SU-DHL-6 (cell line): ENCODE results near the gene CT83.

Experiments used
- H2AFZ ChIP-seq: fragments of 200-600 bp; sonication (generic); 2 replicates; pipeline ENCODE4 v1.6.1; 2014; ENCODE audit warnings: low read depth, mild to moderate bottlenecking, moderate library complexity, mixed read lengths, antibody characterized with exemption, low read length; ENCODE audit not compliant: severe bottlenecking
- H3F3A ChIP-seq: fragments of 200-600 bp; shearing (Covaris generic); 2 replicates; pipeline ENCODE4 v1.6.0; 2016; ENCODE audit warnings: antibody characterized with exemption, mild to moderate bottlenecking; ENCODE audit not compliant: insufficient read depth
- H3K27ac ChIP-seq: fragments of 200-600 bp; sonication (generic); 2 replicates; pipeline ENCODE4 v1.5.1; 2016; ENCODE audit warnings: low read depth, mild to moderate bottlenecking, low read length, moderate library complexity, mixed read lengths
- H3K27me3 ChIP-seq: fragments of 200-600 bp; sonication (generic), shearing (Covaris generic); 2 replicates; pipeline ENCODE4 v1.6.0; 2014; ENCODE audit warnings: mild to moderate bottlenecking, low read length
- H3K36me3 ChIP-seq: fragments of 200-600 bp; sonication (generic); 2 replicates; pipeline ENCODE4 v1.6.1; 2014; ENCODE audit warnings: mild to moderate bottlenecking, low read length, mixed read lengths
- H3K4me2 ChIP-seq: fragments of 300-600, 200-600 bp; shearing (Covaris generic), sonication (generic); 2 replicates; pipeline ENCODE4 v1.6.0; 2014; ENCODE audit warnings: low read length, low read depth, mild to moderate bottlenecking; ENCODE audit not compliant: poor library complexity, severe bottlenecking
- H3K4me3 ChIP-seq: fragments of 200-600 bp; sonication (generic); 2 replicates; pipeline ENCODE4 v1.5.1; 2014; ENCODE audit warnings: antibody characterized with exemption, low read length, mild to moderate bottlenecking, mixed read lengths; ENCODE audit not compliant: insufficient read depth, poor library complexity, severe bottlenecking
- H3K79me2 ChIP-seq: fragments of 200-600 bp; sonication (generic); 2 replicates; pipeline ENCODE4 v1.6.1; 2014; ENCODE audit warnings: mild to moderate bottlenecking, low read length, moderate library complexity; ENCODE audit not compliant: insufficient read depth
- H3K9ac ChIP-seq: fragments of 200-600 bp; sonication (generic); 2 replicates; pipeline ENCODE4 v1.7.0; 2014; ENCODE audit warnings: mild to moderate bottlenecking, low read length
- H3K9me2 ChIP-seq: fragments of 200-600 bp; sonication (generic); replicated peaks from 2 replicates; pipeline ENCODE4 v1.6.1; 2014; ENCODE audit warnings: low read length; ENCODE audit not compliant: insufficient read depth
- H3K9me3 ChIP-seq: fragments of 200-600 bp; sonication (generic); 2 replicates; pipeline ENCODE4 v1.6.1; 2014; ENCODE audit warnings: low read length, mixed read lengths; ENCODE audit not compliant: insufficient read depth
- H4K20me1 ChIP-seq: fragments of 200-600 bp; sonication (generic); 2 replicates; pipeline ENCODE4 v1.6.1; 2014; ENCODE audit warnings: low read depth, mild to moderate bottlenecking, antibody characterized with exemption, low read length, moderate library complexity, mixed read lengths
- EZH2phosphoT487 ChIP-seq: fragments of 200-600 bp; sonication (generic), shearing (Covaris generic); conservative IDR thresholded peaks from 2 replicates; pipeline ENCODE4 v1.6.1; 2018; ENCODE audit warnings: mild to moderate bottlenecking, antibody characterized with exemption, low read length, moderate library complexity, mixed read lengths
- TF ChIP-seq, protein P1 (sequence below): fragments of 200-600 bp; sonication (generic); IDR thresholded peaks from one replicate; pipeline ENCODE4 v1.5.1; 2017; ENCODE audit warnings: antibody characterized with exemption, mild to moderate bottlenecking, low read length, moderate library complexity; ENCODE audit not compliant: insufficient read depth, poor library complexity, severe bottlenecking

Gene CT83

DNA sequence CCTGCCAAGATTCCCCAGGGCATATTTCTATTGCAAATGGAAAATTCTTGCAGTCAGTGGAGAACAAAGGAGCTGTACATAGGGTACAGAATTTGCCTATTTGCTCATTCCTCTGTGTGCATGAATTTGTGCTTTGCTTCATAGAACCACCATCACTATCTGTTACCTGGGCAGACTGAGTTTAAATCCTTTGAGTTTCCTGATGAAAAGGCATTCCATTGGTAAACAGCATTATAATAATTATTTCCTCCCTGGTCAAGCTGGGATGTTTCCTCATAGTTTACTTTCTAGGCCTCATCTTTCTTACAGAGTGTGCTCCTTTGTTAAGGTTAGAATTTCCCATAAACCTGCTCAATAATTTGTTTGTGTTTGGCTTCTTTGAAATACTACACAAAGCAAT, 27.2 kb downstream of the CT83 start:
- Histone ChIP-seq H3K4me2 (no peak overlapping the region), H3K9me3 (no peaks in the 10 kb centered on the region), H3K27me3 (no peaks in the 10 kb centered on the region), H3K79me2 (no peaks in the 10 kb centered on the region), H3K27ac (no peak overlapping the region), H3K36me3 (no peaks in the 10 kb centered on the region), H3K4me3 (no peak overlapping the region), H3K9ac (no peak overlapping the region), H2AFZ (no peak overlapping the region), H3K9me2 (no peaks in the 10 kb centered on the region), H3F3A (no peaks in the 10 kb centered on the region), H4K20me1 (no peaks in the 10 kb centered on the region)
- TF ChIP-seq, protein P1, sequence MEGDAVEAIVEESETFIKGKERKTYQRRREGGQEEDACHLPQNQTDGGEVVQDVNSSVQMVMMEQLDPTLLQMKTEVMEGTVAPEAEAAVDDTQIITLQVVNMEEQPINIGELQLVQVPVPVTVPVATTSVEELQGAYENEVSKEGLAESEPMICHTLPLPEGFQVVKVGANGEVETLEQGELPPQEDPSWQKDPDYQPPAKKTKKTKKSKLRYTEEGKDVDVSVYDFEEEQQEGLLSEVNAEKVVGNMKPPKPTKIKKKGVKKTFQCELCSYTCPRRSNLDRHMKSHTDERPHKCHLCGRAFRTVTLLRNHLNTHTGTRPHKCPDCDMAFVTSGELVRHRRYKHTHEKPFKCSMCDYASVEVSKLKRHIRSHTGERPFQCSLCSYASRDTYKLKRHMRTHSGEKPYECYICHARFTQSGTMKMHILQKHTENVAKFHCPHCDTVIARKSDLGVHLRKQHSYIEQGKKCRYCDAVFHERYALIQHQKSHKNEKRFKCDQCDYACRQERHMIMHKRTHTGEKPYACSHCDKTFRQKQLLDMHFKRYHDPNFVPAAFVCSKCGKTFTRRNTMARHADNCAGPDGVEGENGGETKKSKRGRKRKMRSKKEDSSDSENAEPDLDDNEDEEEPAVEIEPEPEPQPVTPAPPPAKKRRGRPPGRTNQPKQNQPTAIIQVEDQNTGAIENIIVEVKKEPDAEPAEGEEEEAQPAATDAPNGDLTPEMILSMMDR: no peak
- no peak for TF ChIP-seq EZH2phosphoT487

DNA sequence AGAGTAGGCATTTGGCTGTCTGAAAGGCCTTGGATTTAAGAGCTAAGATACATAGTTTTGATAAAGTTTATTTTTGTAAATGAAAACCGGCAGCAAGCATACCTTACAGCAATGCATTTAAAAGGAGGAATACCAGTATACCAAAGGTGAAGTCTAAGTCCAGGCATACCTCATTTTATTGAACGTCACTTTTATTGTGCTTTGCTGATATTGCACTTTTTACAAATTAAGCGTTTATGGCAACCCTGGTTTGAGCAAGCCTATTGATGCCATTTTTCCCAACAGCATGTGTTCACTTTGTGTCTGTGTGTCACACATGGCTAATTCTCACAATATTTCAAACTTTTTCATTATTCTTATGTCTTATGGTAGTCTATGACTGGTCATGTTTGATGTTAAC, 34.8 kb downstream of the CT83 start:
- no peak overlapping the region for H2AFZ ChIP-seq
- H3K79me2 ChIP-seq: no peaks in the 10 kb centered on the region
- H3F3A ChIP-seq: no peaks in the 10 kb centered on the region
- no peak overlapping the region for H3K9ac ChIP-seq
- no peaks in the 10 kb centered on the region for H3K27me3 ChIP-seq
- H3K27ac ChIP-seq: no peak overlapping the region
- H4K20me1 ChIP-seq: no peaks in the 10 kb centered on the region
- H3K4me3 ChIP-seq: no peak overlapping the region
- H3K36me3 ChIP-seq: no peaks in the 10 kb centered on the region
- no peaks in the 10 kb centered on the region for H3K9me2 ChIP-seq
- no peaks in the 10 kb centered on the region for H3K9me3 ChIP-seq
- no peak overlapping the region for H3K4me2 ChIP-seq
- TF ChIP-seq EZH2phosphoT487: no peak
- TF ChIP-seq, protein P1: no peak

GRCh38 chrX:116417968-116418367, 44.8 kb downstream of the CT83 start:
- Histone ChIP-seq H3F3A (no peaks in the 10 kb centered on the region), H3K9ac (no peak overlapping the region), H3K4me2 (no peak overlapping the region), H3K27ac (no peak overlapping the region), H3K36me3 (no peaks in the 10 kb centered on the region), H3K9me2 (no peaks in the 10 kb centered on the region), H3K9me3 (no peaks in the 10 kb centered on the region), H3K4me3 (no peak overlapping the region), H3K27me3 (no peaks in the 10 kb centered on the region), H2AFZ (no peak overlapping the region), H3K79me2 (no peaks in the 10 kb centered on the region), H4K20me1 (no peaks in the 10 kb centered on the region)
- TF ChIP-seq, protein P1: no peak
- no peak for TF ChIP-seq EZH2phosphoT487
